Skin epidermis (tissue), 12 donors: ENCODE data around the gene DAB1.
A peak's percentile ranks its signal among the peaks of the same experiment; 100 is the strongest.

ENCODE experiments used
- H3K27ac ChIP-seq, 21 experiments: fragments of 200-600 bp; sonication (generic) in 11 of 21; one replicate each; pipeline ENCODE4 v1.5.0; 2020; ENCODE audit warnings: mild to moderate bottlenecking in 3 of 21, inconsistent platforms in 2 of 21, moderate library complexity in 2 of 21
- H3K4me3 ChIP-seq, 7 experiments: fragments of 200-600 bp; sonication (generic) in 2 of 7; one replicate each; pipeline ENCODE4 v1.5.0; 2020; ENCODE audit warnings: inconsistent platforms in 2 of 7, mild to moderate bottlenecking in 2 of 7, moderate library complexity in 1 of 7

Gene DAB1

GRCh38 chr1:57423656-57424211 lies at the start of gene DAB1:
TSS of gene DAB1 (minus strand) at chr1:57424060. CDS start at chr1:57291030, 133,030 bp downstream.
- no peak within 1 kb of the TSS for H3K27ac ChIP-seq
- H3K4me3 ChIP-seq, result peak within 1 kb of the TSS in 4 of 7 experiments; percentile 13 to 39 (median 18)

GRCh38 chr1:57473448-57473847 lies 49.6 kb upstream of the DAB1 start:
- Histone ChIP-seq H3K27ac (no peak overlapping the region), H3K4me3 (no peak overlapping the region)

- H3K4me3 ChIP-seq, result no peak overlapping the region
- H3K27ac ChIP-seq, result no peak overlapping the region
Observed at GRCh38 chr1:57471995-57472394, 48.1 kb upstream of the DAB1 start.

GRCh38 chr1:57470036-57470435 lies 46.2 kb upstream of the DAB1 start:
- no peak overlapping the region for H3K27ac ChIP-seq
- no peak overlapping the region for H3K4me3 ChIP-seq

- H3K27ac ChIP-seq, result no peak overlapping the region
- H3K4me3 ChIP-seq, result no peak overlapping the region
Observed at GRCh38 chr1:57468641-57469523, 45.0 kb upstream of the DAB1 start.

- Histone ChIP-seq H3K4me3 (no peak overlapping the region), H3K27ac (no peak overlapping the region)
Observed at GRCh38 chr1:57467830-57468229, 44.0 kb upstream of the DAB1 start.

- Histone ChIP-seq H3K4me3 (no peak overlapping the region), H3K27ac (no peak overlapping the region)
Observed at GRCh38 chr1:57464756-57465155, 40.9 kb upstream of the DAB1 start.

GRCh38 chr1:57463343-57463742 lies 39.5 kb upstream of the DAB1 start:
- H3K4me3 ChIP-seq, result no peak overlapping the region
- H3K27ac ChIP-seq, result no peak overlapping the region

GRCh38 chr1:57461405-57461804 lies 37.5 kb upstream of the DAB1 start:
- Histone ChIP-seq H3K4me3 (no peak overlapping the region), H3K27ac (no peak overlapping the region)

GRCh38 chr1:57451516-57451915 lies 27.7 kb upstream of the DAB1 start:
- Histone ChIP-seq H3K27ac (no peak overlapping the region), H3K4me3 (no peak overlapping the region)

- Histone ChIP-seq H3K4me3 (no peak overlapping the region), H3K27ac (no peak overlapping the region)
Observed at GRCh38 chr1:57450981-57451380, 27.1 kb upstream of the DAB1 start.

GRCh38 chr1:57447551-57447950 lies 23.7 kb upstream of the DAB1 start:
- Histone ChIP-seq H3K27ac (no peak overlapping the region), H3K4me3 (no peak overlapping the region)

GRCh38 chr1:57443004-57443403 lies 19.1 kb upstream of the DAB1 start:
- Histone ChIP-seq H3K27ac (no peak overlapping the region), H3K4me3 (no peak overlapping the region)

GRCh38 chr1:57440096-57440495 lies 16.2 kb upstream of the DAB1 start:
- H3K27ac ChIP-seq, result no peak overlapping the region
- no peak overlapping the region for H3K4me3 ChIP-seq

GRCh38 chr1:57431400-57431799 lies 7.5 kb upstream of the DAB1 start:
- H3K27ac ChIP-seq, result no peak overlapping the region

GRCh38 chr1:57424231-57425027 lies 569 bp upstream of the DAB1 start:
- no peak overlapping the region for H3K27ac ChIP-seq
- peak overlapping the region in 3 of 7 experiments; percentile 11 to 39 (median 16) for H3K4me3 ChIP-seq

More at GRCh38 chr1:57431400-57431799, 7.5 kb upstream of the DAB1 start:
- no peak overlapping the region for H3K4me3 ChIP-seq

- no peak overlapping the region for H3K27ac ChIP-seq
- peak overlapping the region in 3 of 7 experiments; percentile 13 to 39 (median 20) for H3K4me3 ChIP-seq
Observed at GRCh38 chr1:57423135-57423655, 665 bp downstream of the DAB1 start.

- Histone ChIP-seq H3K27ac (no peak overlapping the region), H3K4me3 (peak overlapping the region in 3 of 7 experiments; percentile 13 to 39 (median 20))
Observed at GRCh38 chr1:57422271-57423134, 1.4 kb downstream of the DAB1 start.

GRCh38 chr1:57421806-57422205 lies 2.1 kb downstream of the DAB1 start:
- Histone ChIP-seq H3K27ac (no peak overlapping the region), H3K4me3 (peak overlapping the region in 2 of 7 experiments; percentile 20 to 39)
